Measurements from ENCODE around the gene DNAH1. TPM values are rescaled to one million over a fixed set of nuclear protein-coding genes. Genes with fewer than 3 reads are reported as not detected.

DNAH1 gene
- total RNA-seq, 1 donor from 2014 or later, result 27.1 TPM

DNA sequence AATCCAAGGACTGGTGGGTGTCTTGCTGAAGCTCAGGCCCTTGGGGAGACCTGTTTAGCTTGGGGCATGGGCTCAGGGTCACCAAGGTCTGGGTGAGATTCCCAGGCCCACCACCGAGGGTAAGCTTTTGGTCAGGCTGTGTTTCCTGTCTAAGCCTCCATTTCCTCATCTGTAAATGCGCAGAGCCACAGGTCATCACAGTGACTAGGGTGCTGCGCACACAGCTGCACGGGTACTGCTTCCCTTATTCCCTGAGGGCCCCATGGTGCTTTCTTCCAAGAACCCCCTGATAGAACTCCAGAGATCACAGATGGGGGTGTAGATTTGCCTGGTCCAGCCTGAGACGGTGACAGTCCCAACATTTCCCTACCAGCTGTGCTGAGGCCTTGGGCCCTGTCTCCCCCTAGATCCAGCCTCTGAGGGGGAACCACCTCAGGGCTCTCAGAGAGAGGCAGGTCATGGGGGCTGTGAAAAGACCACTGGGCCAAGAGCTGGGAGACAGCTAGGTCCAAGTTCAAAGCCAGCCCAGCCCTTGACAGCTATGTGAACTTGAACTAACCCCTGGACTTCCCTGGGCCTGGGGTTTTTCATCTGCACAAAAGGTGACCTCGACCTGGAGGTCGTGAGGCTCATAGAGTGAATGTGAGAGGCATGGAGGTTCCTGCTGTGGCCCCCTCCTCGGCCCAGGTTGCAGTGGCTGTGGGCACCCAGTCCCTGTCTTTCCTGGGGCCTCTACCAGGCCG, 68.1 kb downstream of the DNAH1 start:
- intact Hi-C loops (cut with micrococcal nuclease), result no loop called here

DNA sequence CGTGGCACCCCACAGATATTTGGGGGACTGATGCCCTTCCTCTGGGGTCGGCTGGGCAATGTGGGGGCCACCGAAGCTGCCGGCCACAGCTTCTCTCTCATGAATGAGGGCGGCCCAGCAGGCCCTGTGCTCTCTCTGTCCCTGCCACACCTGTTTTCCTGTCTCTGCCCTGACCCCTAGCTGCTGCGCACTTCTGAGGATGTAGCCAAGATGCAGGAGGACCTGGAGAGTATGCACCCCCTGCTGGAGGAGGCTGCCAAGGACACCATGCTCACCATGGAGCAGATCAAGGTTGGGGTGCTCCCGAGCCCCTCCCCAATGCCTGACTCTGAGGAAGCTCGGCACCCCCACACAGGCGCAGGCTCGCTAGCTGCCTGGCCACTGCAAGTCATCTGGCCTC, 69.0 kb downstream of the DNAH1 start:
- intact Hi-C loops (cut with micrococcal nuclease), result no loop called here

DNA sequence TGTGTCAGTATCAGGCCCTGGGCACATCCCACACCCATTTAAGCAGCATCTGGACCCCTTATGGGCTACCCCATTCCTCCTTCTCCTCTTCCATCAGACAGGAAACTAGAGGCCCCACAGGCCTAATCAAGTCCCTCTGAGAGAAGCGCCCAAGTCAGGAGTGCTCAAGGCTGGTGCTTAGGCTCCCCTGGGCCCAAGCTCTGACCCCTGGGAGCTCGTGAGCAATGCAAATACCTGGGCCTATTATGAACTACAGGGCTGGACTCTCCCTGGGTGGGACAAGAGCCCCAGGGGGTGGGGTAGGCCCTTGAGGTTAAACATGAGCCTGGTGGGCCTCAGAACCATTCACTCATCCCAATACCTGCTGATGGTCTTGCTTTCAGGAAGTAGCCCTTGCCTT, 71.4 kb downstream of the DNAH1 start:
- intact Hi-C loops (cut with micrococcal nuclease), result no loop called here

DNA sequence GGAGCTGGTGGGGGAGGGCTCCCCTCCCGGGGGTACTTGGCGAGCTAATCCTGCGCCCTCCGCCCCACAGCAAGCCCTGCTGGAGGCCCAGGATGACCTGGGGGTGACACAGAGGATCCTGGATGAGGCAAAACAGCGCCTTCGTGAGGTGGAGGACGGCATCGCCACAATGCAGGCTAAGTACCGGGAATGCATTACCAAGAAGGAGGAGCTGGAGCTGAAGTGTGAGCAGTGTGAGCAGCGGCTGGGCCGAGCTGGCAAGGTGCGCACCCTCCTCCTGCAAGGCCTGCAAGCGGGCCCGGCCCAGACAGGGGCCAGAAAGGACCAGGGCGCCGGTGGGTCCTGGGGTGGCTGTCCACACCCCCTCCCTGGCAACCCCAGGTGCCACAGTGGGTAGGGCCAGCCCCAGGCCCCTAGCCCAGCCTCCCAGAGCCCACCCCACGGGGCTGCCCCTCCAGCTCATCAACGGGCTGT, 72.3 kb downstream of the DNAH1 start:
- intact Hi-C loops (cut with micrococcal nuclease), result no loop called here

DNA sequence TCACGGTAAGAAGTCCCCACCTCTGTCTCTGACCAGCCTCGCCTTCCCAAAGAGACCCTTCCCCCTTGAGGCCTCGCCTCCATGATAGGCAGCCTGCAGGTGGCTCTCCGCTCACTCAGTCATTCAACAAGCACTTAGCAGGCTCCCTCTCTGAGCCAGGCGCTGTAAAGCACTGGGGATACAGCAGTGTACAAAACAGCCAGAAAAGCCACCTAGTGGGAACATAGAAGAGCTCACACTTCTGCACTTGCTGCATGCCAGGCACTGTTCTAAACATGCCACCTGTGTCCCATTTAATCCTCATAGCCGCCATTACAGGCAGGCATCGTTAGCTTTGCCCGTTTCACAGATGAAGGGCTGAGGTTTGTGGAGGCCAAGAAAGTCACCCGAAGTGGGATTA, 72.8 kb downstream of the DNAH1 start:
- intact Hi-C loops (cut with micrococcal nuclease), result no loop called here

DNA sequence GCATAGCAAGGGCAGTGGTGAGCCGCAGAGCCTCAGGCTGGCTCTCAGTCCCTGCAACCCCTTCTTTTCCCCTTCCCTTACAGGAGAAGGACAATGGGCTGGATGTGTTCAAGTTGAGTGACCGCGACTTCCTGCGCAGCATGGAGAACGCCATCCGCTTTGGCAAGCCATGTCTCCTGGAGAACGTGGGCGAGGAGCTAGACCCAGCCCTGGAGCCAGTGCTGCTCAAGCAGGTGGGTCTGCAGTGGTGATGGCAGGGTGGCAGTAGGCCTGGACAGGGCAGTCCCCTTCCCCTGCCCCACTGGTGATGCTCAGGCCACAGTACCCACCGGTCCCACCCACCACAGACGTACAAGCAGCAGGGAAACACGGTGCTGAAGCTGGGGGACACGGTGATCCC, 75.0 kb downstream of the DNAH1 start:
- intact Hi-C loops (cut with micrococcal nuclease), result no loop called here

- intact Hi-C loops (cut with micrococcal nuclease), result no loop called here
Observed at GRCh38 chr3:52392216-52392930, 76.3 kb downstream of the DNAH1 start.

DNA sequence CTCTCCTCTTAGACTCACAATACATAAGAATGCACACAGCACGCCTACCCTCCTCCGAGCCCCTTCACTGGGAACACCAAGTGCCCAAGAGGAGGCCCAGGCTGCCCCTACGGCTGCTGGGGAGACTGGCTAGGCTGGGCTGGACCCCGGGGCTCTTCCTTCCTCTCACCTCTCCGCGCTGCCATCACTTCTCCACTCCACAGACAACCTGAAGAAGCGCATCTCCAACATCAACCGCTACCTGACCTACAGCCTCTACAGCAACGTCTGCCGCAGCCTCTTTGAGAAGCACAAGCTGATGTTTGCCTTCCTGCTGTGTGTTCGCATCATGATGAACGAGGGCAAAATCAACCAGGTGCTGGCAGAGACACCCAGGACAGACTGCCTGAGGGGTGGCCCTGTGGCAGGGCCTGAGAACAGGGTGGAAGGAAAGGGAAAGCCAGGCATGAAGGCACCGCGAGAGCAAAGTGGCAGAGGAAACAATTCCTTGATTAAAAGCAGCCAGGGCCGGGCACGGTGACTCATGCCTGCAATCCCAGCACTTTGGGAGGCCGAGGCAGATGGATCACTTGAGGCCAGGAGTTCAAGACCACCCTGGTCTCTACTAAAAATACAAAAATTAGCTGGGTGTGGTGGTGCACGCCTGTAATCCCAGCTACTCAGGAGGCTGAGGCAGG, 77.2 kb downstream of the DNAH1 start:
- intact Hi-C loops (cut with micrococcal nuclease), result no loop called here

GRCh38 chr3:52393959-52394670, 78.0 kb downstream of the DNAH1 start:
- intact Hi-C loops (cut with micrococcal nuclease), result no loop called here

DNA sequence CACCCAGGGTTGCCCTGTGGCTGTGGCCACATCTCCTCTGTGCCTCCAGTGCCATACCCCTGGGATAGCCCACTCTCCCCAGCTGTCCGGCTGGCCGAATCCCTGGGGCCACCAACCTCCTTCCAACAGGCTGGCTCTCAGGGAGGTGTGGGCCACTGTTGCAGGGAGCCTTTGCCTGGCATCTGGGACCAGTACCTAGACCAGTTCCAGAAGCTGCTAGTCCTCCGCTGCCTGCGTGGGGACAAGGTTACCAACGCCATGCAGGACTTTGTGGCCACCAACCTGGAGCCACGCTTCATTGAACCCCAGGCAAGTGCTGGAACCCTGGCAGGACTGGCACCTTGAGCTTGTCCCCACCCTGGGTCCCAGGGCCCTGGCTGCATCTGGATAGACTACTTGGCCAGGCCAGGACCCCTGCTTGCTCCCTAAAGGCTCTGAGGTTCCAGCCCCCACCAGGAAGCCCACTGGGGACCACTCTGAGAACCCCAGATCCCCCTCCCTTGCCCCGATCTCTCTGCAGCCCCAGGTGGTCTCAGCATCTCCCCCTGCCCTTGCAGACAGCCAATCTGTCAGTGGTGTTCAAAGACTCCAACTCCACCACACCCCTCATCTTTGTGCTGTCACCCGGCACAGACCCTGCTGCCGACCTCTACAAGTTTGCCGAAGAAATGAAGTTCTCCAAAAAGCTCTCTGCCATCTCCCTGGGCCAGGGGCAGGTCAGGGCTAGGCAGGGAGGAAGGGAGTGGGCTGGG, 78.8 kb downstream of the DNAH1 start:
- intact Hi-C loops (cut with micrococcal nuclease), result no loop called here

GRCh38 chr3:52395503-52395865, 79.4 kb downstream of the DNAH1 start:
- intact Hi-C loops (cut with micrococcal nuclease), result no loop called here

DNA sequence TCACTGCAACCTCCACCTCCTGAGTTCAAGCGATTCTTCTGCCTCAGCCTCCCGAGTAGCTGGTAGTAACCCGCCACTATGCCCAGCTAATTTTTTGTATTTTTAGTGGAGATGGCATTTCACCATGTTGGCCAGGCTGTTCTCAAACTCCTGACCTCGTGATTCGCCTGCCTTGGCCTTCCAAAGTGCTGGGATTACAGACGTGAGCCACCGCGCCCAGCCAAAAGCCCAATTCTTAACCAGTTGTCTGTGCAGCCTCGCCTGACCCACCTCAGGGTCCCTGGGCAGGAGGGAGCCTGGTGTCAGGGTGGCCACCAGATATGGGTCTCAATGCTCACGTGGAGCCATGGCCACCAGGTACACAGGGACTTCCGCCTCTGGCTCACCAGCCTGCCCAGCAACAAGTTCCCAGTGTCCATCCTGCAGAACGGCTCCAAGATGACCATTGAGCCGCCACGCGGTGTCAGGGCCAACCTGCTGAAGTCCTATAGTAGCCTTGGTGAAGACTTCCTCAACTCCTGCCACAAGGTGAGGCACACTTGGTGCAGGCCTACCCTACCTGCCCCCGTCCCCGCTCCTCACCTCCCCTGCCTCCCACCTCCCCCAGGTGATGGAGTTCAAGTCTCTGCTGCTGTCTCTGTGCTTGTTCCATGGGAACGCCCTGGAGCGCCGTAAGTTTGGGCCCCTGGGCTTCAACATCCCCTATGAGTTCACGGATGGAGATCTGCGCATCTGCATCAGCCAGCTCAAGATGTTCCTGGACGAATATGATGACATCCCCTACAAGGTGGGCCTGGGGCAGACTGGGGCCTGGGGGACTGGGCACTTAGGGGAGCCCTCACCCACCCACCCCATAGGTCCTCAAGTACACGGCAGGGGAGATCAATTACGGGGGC, 80.1 kb downstream of the DNAH1 start:
- intact Hi-C loops (cut with micrococcal nuclease), result no loop called here

DNA sequence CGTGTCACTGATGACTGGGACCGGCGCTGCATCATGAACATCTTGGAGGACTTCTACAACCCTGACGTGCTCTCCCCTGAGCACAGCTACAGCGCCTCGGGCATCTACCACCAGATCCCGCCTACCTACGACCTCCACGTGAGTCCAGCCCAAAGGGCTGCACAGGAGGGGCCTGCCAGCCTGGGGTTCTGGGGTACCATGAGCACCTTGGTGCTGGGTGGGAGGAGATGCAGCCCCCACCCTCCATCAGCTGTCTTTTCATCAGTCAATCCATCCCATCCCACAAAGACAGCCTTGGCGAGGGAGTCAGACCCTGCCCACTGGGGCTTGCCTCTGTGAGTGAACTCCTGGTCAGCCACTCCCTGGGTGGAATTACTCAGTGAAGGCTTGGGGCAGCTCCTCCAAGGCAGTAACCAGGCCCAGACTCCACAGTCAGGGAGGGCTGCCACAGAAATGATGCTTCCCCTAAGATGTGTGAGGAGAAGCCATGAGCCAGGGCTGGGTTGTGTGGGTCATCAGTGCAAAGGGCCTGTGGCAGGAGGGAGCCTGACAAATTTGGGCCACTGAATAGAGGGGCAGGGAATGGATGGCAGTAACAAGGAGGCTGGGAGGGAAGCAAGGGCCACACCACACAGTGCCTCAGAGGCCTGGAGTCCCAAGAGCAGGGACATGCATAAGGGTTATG, 80.9 kb downstream of the DNAH1 start:
- intact Hi-C loops (cut with micrococcal nuclease), result no loop called here

- intact Hi-C loops (cut with micrococcal nuclease), result no loop called here
Observed at GRCh38 chr3:52397676-52398399, 81.7 kb downstream of the DNAH1 start.

GRCh38 chr3:52398670-52399081, 82.6 kb downstream of the DNAH1 start:
- intact Hi-C loops (cut with micrococcal nuclease), result no loop called here

DNA sequence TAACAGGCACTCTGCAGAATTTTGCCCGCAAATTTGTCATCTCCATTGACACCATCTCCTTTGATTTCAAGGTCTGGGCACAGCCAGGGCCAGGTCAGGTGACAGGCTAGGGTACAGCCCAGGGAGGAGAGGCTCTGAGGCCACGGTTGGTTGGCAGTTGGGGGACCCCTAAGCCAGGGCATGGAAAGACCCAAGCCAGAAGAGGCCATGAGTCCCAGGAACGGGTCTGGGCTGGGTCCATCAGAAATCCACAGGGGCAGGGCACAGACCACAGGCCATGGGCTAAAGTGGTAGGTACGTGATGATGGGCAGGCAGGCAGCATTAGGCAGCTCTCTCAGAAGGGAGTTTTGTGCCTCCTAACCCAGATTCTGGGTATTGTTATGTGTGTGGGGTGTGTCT, 83.0 kb downstream of the DNAH1 start:
- intact Hi-C loops (cut with micrococcal nuclease), result no loop called here

DNA sequence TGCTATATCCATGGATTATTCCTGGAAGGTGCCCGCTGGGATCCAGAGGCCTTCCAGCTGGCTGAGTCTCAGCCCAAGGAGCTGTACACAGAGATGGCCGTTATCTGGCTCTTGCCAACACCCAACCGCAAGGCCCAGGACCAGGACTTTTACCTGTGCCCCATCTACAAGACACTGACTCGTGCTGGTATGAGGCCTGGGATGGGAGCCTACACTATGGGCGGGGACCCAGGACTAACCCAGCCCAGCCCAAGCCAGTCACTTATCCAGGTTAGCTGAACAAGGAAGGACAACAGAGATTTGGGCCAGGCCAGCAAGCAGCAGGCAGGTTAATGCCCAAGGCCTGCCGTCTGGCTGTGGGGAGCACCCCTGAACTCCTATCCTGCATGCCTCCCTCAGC, 83.5 kb downstream of the DNAH1 start:
- intact Hi-C loops (cut with micrococcal nuclease), result no loop called here

DNA sequence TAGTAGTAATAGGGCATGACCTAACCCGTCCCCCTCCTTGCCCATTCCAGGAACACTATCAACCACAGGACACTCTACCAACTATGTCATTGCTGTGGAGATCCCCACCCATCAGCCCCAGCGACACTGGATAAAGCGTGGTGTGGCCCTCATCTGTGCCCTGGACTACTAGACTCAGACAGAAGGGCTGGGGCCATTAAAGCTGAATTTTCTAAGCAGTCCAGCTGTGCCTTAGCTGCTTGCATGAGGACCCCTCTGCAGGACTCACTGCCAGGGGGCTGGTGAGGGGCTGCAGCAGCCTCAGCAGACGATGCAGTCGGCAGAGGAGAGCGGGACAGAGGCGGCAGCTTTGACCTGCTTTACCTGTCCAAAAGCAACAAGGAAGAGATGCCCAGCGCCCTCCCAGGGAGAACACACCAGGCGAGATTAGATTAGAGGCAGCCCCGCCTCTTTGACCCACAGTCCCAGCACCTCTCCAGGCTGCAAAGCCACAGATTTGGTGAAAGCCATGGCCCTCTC, 84.2 kb downstream of the DNAH1 start:
- intact Hi-C loops (cut with micrococcal nuclease), result no loop called here

- intact Hi-C loops (cut with micrococcal nuclease), result no loop called here
Observed at GRCh38 chr3:52401021-52401420, 84.9 kb downstream of the DNAH1 start.
